ENCODE data around the gene CTPS2. TPM values are rescaled to one million over a fixed set of nuclear protein-coding genes. Genes with fewer than 3 reads are reported as not detected.
"Not testable (repeated sequence)": the region's sequence is repeated elsewhere in the genome, so short reads cannot be mapped to it uniquely, and the experiment has no call there.

Gene CTPS2
- total RNA-seq, 1 donor from 2014 or later: 4.9 TPM

DNA sequence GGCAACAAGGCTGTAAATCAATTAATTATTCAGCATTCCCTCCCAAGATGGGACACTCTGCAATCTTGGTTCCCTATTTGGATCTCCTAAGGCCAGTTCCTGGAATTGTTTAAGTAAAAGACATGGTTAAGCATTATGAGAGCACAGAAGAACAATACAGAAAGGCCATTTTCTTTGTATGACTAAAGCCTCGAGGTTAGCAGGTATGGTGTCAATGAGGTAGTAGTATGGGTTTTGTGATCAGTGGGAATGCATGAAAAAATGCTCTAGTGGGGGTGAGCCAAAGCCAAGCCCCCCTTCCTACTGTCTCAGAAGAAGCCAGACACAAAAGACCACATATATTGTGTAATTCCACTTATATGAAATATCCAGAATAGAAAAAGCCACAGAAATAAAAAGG lies 124.2 kb downstream of the CTPS2 start:
- TF ChIP-seq, protein P1, sequence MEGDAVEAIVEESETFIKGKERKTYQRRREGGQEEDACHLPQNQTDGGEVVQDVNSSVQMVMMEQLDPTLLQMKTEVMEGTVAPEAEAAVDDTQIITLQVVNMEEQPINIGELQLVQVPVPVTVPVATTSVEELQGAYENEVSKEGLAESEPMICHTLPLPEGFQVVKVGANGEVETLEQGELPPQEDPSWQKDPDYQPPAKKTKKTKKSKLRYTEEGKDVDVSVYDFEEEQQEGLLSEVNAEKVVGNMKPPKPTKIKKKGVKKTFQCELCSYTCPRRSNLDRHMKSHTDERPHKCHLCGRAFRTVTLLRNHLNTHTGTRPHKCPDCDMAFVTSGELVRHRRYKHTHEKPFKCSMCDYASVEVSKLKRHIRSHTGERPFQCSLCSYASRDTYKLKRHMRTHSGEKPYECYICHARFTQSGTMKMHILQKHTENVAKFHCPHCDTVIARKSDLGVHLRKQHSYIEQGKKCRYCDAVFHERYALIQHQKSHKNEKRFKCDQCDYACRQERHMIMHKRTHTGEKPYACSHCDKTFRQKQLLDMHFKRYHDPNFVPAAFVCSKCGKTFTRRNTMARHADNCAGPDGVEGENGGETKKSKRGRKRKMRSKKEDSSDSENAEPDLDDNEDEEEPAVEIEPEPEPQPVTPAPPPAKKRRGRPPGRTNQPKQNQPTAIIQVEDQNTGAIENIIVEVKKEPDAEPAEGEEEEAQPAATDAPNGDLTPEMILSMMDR (IDR thresholded peaks at IDR 0.05; ENCODE audit: borderline replicate concordance): no peak
- Histone ChIP-seq H3K4me3 (no peak overlapping the region), H3K27me3 (ENCODE audit: low read depth) (no peaks in the 10 kb centered on the region), H3K36me3 (no peaks in the 10 kb centered on the region), H3K4me1 (peaks cover 4% of the 10 kb centered on the region), H3K9me3 (replicated peaks) (no peaks in the 10 kb centered on the region), H3K27ac (replicated peaks) (no peak overlapping the region)
- intact Hi-C loops (cut with micrococcal nuclease): no loop called here
- DNase-seq: no peak

DNA sequence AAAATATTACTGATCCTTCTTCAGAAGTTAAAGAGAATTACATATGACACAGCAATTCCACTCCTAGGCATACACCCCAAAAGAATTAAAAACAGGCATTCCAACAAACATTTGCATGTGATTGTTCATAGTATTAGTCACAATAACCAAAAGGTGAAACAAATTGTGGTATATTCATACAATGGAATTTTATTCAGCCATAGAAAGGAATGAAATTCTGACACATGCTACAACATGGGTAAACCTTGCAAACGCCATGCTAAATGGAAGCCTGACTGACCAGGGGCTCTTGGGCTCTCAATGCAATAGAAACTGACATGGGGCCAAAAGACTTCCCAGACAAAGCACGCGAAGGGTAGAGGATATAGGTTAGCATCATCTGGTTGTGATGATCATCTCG lies 124.6 kb downstream of the CTPS2 start:
- TF ChIP-seq, protein P1 (IDR thresholded peaks at IDR 0.05; ENCODE audit: borderline replicate concordance): no peak
- no peaks in the 10 kb centered on the region for H3K9me3 ChIP-seq (replicated peaks)
- no peak for DNase-seq
- no peaks in the 10 kb centered on the region for H3K36me3 ChIP-seq
- H3K4me3 ChIP-seq: no peak overlapping the region
- H3K4me1 ChIP-seq: peaks cover 4% of the 10 kb centered on the region
- no peak overlapping the region for H3K27ac ChIP-seq (replicated peaks)
- intact Hi-C loops (cut with micrococcal nuclease): no loop called here
- H3K27me3 ChIP-seq (ENCODE audit: low read depth): no peaks in the 10 kb centered on the region

DNA sequence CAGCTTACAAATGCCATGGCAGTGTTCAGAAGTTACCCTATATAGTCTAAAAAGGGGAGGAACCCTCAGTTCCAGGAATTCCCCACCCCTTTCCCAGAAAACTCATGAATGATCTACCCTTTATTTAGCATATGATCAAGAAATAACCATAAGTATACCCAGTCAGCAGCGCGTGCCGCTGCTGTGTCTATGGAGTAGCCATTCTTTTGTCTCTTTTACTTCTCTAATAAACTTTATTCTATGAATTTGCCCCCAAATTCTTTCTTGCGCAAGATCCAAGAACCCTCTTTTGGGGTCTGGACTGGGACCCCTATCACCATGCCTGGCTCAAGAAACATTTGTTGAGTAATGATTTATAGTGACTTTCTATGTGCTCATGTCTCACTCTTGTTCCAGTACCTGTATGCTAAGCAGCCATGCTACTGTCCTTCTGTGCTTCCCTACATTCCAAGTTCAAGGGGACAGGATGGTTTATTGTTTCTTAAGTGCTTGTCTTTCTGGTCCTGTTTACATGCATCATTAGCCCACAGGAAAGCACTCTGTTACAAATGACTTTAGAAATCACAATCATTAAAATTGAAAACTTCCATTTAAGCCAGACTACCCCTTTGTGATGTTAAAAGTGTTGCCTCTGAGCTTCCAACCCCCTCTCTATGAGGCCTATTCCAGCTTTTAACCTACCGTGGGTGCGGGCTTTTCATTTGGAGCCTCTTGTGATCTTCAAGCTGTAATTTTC lies 125.9 kb downstream of the CTPS2 start:
- peaks cover 4% of the 10 kb centered on the region for H3K4me1 ChIP-seq
- H3K27me3 ChIP-seq (ENCODE audit: low read depth): no peaks in the 10 kb centered on the region
- TF ChIP-seq, protein P1 (IDR thresholded peaks at IDR 0.05; ENCODE audit: borderline replicate concordance): no peak
- H3K4me3 ChIP-seq: no peak overlapping the region
- DNase-seq: no peak
- intact Hi-C loops (cut with micrococcal nuclease): no loop called here
- no peaks in the 10 kb centered on the region for H3K36me3 ChIP-seq
- H3K9me3 ChIP-seq (replicated peaks): peaks cover 2% of the 10 kb centered on the region
- no peak overlapping the region for H3K27ac ChIP-seq (replicated peaks)

DNA sequence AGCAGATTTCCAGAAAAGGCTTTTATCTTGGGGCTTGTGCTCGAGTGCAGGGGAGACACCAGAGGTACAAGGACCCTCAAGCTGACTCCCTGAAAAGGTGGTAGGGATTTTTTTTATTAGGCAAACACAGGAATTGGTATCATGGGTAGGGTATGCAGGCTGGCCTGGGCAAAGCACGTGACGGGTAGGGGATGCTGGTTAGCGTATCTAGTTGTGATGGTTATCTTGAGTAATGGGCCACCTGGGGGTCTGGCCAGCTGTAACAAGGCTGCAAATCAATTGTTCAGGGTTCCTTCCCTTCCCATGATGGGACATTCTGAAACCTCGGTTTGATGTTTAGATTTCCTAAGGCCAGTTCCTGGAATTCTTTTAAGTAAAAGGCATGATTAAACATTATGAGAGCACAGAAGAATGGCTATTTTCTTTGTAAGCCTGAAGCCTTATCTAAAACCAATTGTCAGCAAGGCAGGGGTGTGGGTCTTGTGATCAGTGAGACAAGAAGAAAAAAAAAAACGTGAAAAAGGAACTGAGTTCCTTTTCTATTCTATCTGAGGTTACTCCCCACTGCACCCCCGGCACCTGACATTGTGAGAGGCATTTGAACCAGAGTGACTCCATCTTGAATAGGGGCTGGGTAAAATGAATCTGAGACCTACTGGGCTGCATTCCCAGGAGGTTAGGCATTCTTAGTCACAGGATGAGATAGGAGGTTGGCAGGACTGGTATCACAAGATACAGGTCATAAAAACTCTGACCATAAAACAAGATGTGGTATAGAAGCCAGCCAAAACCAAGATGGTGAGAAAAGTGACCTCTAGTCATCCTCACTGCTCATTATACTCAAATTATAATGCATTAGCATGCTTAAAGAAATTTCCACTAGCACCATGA lies 126.7 kb downstream of the CTPS2 start:
- Histone ChIP-seq H3K27me3 (ENCODE audit: low read depth) (no peaks in the 10 kb centered on the region), H3K4me3 (no peak overlapping the region), H3K36me3 (no peaks in the 10 kb centered on the region), H3K4me1 (peaks cover 4% of the 10 kb centered on the region), H3K9me3 (replicated peaks) (peaks cover 6% of the 10 kb centered on the region), H3K27ac (replicated peaks) (no peak overlapping the region)
- intact Hi-C loops (cut with micrococcal nuclease): no loop called here
- TF ChIP-seq, protein P1 (IDR thresholded peaks at IDR 0.05; ENCODE audit: borderline replicate concordance): no peak
- DNase-seq: no peak

DNA sequence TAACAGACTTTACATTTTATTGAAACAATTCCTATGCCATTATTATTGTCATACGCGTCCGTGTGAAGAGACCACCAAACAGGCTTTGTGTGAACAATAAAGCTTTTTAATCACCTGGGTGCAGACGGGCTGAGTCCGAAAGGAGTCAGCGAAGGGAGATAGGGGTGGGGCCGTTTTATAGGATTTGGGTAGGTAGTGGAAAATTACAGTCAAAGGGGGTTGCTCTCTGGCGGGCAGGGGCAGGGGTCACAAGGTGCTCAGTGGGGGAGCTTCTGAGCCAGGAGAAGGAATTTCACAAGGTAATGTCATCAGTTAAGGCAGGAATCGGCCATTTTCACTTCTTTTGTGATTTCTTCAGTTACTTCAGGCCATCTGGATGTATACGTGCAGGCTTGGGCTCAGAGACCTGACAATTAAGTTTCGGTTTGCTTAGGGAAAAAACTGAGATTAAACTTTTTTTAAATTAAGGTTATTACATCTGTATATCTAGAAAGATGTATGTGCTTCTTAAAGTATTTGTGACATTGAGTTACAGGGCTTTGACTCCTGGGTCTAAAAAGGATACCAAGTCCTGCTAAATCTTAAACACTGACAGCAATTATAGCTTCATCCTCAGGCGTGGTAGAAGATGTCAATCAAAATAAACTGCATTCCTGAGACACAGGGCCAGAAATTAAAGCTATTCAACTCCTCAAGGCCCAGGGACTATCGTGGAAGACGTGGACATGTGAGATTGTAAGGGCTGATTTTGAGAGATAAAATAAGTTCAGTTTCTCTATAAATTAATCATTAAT lies 132.3 kb downstream of the CTPS2 start:
- H3K36me3 ChIP-seq; intact Hi-C loops (cut with micrococcal nuclease); H3K4me1 ChIP-seq; H3K27me3 ChIP-seq (ENCODE audit: low read depth); DNase-seq; H3K27ac ChIP-seq (replicated peaks); H3K4me3 ChIP-seq; H3K9me3 ChIP-seq (replicated peaks): not testable (repeated sequence)

Data from left ventricle myocardium inferior (tissue), 1 donor.